ENCODE results near the gene TMEM266.

The TMEM266 gene

DNA sequence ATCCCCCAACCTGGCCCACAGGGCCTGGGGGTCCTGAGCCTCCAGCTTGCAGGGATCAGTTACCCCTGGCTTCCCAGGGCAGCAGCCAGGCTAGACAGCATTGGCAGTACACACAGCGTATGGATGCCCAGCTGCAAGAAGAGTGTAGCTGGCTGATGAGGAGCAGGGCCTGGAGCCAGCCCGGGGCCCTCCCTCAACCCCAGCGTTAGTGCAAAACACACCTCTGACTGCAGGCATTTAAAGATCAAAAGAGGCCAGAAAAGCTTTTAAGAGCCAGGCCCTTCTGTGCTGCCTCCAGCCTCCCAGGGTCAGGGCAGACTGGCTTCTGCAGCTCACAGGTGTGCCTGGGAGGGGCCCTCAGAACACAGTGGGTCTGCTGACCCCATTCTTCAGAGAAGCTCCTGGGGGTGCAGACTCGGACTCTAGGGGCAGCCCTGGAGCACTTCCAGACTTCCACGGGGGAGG, 140.9 kb downstream of the TMEM266 start:
- Histone ChIP-seq H3K4me3 (ENCODE audit: low read depth, low read length) (no peak overlapping the region), H3K9me3 (no peaks in the 10 kb centered on the region), H3K27me3 (no peaks in the 10 kb centered on the region), H3K4me1 (peaks cover 13% of the 10 kb centered on the region), H3K36me3 (no peaks in the 10 kb centered on the region; the same call in 1 of the 2 replicates)
- TF ChIP-seq, protein P1, sequence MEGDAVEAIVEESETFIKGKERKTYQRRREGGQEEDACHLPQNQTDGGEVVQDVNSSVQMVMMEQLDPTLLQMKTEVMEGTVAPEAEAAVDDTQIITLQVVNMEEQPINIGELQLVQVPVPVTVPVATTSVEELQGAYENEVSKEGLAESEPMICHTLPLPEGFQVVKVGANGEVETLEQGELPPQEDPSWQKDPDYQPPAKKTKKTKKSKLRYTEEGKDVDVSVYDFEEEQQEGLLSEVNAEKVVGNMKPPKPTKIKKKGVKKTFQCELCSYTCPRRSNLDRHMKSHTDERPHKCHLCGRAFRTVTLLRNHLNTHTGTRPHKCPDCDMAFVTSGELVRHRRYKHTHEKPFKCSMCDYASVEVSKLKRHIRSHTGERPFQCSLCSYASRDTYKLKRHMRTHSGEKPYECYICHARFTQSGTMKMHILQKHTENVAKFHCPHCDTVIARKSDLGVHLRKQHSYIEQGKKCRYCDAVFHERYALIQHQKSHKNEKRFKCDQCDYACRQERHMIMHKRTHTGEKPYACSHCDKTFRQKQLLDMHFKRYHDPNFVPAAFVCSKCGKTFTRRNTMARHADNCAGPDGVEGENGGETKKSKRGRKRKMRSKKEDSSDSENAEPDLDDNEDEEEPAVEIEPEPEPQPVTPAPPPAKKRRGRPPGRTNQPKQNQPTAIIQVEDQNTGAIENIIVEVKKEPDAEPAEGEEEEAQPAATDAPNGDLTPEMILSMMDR (IDR thresholded peaks at IDR 0.05; ENCODE audit: low read depth, low read length), result no peak
- DNase-seq, result no peak

DNA sequence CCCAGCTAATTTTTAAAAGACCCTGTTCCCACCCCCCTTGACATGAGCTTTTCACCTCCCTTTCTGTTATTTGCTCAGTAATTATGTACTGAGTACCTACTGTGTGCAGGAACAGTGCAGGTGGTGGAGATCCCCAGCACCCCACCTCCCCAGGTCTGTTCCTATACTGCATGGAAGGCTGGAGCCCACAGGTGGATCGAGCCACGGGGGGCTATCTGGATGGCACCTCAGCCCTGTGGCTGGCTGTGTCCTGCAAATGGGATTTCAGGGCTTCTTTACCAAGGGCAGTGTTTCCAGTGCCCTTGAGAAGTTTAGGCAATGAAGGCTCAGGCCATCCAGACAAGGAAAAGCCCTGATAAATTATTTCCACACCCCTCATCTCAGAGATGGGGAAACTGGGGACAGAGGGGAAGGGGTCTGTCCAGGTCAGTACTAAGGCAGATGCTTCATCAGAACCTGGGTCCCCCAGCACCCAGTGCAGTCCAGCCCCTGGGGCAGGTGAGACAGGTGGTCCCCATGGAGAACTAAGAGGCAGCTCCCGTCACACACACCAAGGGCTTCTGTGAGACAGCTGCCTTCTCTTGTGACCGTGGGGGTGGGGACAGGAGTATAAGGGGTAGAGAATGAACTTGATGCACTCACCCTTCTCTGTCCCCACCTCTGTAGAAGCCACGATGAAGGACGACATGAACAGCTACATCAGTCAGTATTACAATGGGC, 141.9 kb downstream of the TMEM266 start:
- Histone ChIP-seq H3K4me1 (peaks cover 9% of the 10 kb centered on the region), H3K27me3 (no peaks in the 10 kb centered on the region), H3K36me3 (peaks cover 5% of the 10 kb centered on the region), H3K9me3 (no peaks in the 10 kb centered on the region), H3K4me3 (ENCODE audit: low read depth, low read length) (no peak overlapping the region)
- TF ChIP-seq, protein P1 (IDR thresholded peaks at IDR 0.05; ENCODE audit: low read depth, low read length), result no peak
- DNase-seq, result no peak

DNA sequence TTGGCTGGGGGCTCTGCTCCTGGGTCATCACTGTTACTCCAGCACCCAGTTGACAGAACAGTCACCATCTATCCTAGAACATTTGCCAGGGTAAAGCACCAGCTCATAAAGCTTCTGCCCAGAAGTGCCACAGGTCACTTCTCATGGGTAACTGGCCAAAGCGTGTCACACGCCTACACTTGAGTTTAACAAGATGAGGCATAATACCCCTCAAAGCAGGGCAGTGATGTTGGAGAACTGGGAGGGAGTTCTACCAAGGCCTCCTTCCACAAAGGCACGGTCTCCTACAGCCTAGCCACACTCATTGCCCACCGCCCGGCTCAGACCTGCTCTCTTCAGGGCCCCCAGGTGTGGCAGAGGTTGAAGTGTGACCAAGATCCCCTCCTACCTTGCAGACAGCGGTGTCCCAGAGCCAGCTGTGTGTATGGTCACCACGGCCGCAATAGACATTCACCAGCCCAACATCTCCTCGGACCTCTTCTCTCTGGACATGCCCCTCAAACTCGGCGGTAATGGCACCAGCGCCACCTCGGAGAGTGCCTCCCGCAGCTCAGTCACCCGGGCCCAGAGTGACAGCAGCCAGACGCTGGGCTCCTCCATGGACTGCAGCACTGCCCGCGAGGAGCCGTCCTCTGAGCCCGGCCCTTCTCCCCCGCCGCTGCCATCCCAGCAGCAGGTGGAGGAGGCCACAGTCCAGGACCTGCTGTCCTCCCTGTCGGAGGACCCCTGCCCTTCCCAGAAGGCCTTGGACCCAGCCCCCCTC, 143.7 kb downstream of the TMEM266 start:
- TF ChIP-seq, protein P1 (IDR thresholded peaks at IDR 0.05; ENCODE audit: low read depth, low read length), result no peak
- H3K36me3 ChIP-seq, result peaks cover 5% of the 10 kb centered on the region
- no peak overlapping the region for H3K4me3 ChIP-seq (ENCODE audit: low read depth, low read length)
- peaks cover 4% of the 10 kb centered on the region; the same call in 1 of the 2 replicates for H3K4me1 ChIP-seq
- no peaks in the 10 kb centered on the region for H3K9me3 ChIP-seq
- H3K27me3 ChIP-seq, result no peaks in the 10 kb centered on the region
- no peak for DNase-seq

DNA sequence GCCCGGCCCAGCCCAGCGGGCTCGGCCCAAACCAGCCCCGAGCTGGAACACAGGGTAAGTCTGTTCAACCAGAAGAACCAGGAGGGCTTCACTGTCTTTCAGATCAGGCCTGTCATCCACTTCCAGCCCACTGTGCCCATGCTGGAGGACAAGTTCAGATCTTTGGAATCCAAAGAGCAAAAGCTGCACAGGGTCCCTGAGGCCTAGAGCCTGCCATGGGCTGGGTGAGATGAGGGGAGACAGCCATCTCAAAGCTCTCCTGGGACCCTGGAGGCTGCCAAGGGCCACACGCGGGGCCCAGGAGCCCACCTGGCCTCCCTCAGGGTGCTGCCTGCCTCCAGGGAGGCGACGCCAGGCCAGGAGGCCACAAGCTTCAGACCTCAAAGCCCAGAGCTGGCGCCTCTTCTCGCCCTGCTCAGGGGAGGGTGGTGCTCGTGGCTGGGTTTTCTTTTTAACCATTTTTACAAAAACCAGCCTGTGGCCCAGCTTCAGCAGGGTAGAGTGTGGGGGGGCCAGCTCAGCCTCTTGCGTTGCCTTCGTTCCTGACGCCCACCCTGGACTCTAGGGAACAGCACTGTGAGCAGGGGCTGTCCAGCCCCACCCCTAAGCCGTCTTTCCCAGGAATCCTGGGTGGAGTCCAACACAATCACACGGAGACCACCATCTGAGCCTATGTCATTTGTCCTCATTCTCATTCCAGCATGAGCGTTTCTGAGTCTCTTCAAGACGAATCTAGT, 144.5 kb downstream of the TMEM266 start:
- Histone ChIP-seq H3K9me3 (no peaks in the 10 kb centered on the region), H3K36me3 (peaks cover 10% of the 10 kb centered on the region), H3K4me3 (ENCODE audit: low read depth, low read length) (no peak overlapping the region), H3K27me3 (no peaks in the 10 kb centered on the region), H3K4me1 (peaks cover 4% of the 10 kb centered on the region; the same call in 1 of the 2 replicates)
- TF ChIP-seq, protein P1 (IDR thresholded peaks at IDR 0.05; ENCODE audit: low read depth, low read length), result no peak
- DNase-seq, result no peak

- no peaks in the 10 kb centered on the region for H3K9me3 ChIP-seq
- peaks cover 10% of the 10 kb centered on the region for H3K36me3 ChIP-seq
- no peak overlapping the region for H3K4me3 ChIP-seq (ENCODE audit: low read depth, low read length)
- peaks cover 4% of the 10 kb centered on the region; the same call in 1 of the 2 replicates for H3K4me1 ChIP-seq
- H3K27me3 ChIP-seq, result no peaks in the 10 kb centered on the region
- no peak for DNase-seq
- TF ChIP-seq, protein P1 (IDR thresholded peaks at IDR 0.05; ENCODE audit: low read depth, low read length), result no peak
Observed at GRCh38 chr15:76204916-76205460, 145.2 kb downstream of the TMEM266 start.
